HG02623 (cell line): ENCODE results near the gene CTTNBP2.

Experiments
- ATAC-seq: cut with Tn5 transposase; IDR thresholded peaks from one replicate; pipeline ENCODE4 v1.9.1; 2021; ENCODE audit warnings: moderate library complexity; ENCODE audit not compliant: unreplicated experiment

CTTNBP2 gene

DNA sequence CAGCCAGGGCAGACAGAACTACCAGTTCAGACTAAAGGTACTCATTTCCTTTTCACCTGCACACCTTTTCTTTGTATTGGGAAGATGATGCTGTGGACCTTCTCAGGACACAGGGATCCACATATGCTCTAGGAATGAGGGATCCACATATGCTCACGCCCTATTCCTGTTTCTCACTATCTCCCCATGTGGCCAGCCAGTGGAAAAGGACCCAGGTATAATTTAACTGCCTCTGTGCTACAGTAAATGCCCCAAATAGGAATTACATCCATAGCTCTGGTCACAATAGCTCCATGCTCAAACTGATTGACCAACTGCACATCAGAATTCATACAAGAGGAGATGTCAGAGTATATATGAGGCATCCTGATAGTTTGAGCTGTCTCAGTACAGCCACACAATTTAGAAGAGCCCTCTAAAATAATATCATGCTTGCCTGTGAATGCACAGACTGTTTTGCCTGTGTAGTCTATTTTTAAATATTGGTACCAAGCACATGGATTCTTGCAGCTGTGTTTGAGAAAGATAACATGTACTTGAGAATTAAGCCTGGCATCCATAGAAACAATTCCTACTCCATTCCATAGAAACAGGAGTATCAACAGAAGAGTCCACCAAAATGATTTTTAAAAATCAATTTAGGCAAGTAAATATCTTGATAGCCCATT lies 43.7 kb downstream of the CTTNBP2 start:
- no peak for ATAC-seq

DNA sequence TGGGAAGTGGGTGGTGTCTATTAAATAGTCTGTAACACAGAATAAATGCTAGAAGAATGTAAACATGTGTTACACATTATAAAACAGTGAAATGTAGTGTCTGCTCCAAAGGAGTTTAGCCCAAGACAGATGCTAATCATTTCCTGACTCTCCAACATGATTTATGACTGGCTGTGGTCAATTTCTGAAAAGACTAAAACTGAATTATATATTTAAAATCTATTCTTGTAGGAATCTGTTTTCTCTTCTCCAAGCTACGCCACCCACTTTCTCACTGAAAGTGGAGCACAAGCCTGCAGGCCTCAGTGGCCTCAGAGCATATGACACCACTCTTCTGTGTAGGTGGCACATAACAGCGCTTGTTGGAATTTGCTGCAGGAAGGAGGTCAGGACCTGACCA lies 44.4 kb downstream of the CTTNBP2 start:
- ATAC-seq = no peak

DNA sequence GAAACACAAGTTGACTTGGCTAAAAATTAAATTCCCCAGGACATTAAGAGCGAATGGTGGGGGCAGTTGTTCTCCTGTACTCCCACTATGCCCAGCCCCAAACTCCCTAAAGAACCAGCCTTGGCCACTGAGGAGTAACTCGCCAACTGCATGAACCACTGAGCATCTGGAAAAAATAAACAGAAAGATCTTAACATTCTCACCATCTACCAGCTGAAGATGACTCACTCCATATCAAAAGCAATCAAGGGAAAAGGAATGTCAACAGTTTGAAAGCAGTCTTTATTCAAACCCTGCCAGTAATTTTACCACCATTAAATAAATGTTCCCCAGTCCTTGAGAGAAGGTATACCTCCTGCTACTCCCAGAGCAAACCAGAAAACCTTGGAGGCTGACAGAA lies 45.4 kb downstream of the CTTNBP2 start:
- ATAC-seq = no peak

DNA sequence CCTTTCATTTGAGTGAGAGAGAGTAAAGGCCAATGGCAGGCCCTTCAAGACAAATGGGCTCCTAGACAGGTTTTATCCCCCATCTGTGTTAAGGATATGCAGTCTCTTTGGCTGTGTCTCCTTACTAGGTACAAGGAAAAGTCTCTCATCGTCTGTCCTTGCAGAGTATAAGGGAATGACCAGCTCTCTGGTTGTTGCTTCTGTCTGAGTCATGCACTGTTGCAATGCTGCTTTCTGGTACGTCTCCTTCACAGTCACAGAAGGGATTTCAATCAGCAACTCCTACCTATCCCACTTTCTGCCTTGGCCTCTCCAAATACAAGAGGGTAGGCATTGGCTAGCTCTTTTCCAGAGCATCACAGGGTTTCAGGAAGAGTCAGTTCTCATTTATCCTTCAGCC lies 48.1 kb downstream of the CTTNBP2 start:
- no peak for ATAC-seq

DNA sequence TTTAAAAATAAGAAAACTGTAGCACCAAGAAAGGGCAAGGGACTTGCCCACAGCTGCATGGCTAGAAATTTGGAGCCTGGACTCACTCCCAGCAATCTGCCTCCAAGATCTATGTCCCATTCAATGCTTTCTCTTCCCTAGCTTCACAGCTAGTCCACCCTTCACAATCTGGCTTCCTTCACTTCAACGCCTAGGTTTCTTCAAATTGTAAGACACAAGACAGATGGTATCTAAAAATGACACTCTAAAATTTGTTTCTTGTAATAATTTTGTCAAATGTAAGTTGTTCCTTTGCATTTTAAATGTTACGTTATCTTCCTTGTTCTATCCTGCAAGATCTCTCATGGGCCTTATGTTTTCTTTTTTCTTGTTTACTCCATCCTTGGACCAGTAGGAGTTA lies 48.6 kb downstream of the CTTNBP2 start:
- ATAC-seq = no peak

DNA sequence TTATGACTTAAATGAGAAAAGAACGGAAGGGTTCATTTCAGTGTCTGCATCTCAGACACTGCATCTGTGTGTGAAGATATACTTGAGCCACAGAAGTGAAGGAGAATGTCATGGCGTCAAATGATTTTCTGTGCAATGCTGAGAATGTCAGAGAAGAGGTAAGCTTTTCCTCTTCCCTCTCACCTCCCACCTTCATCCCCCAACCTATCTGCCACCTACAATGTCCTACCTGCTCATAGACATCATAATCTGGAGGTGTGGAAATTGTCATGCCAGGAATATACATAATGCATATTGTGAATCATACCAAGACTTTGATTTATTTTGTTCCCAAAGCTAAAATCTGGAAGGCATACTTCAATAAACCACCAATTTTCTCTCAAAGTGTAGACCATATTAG lies 53.7 kb downstream of the CTTNBP2 start:
- no peak for ATAC-seq

DNA sequence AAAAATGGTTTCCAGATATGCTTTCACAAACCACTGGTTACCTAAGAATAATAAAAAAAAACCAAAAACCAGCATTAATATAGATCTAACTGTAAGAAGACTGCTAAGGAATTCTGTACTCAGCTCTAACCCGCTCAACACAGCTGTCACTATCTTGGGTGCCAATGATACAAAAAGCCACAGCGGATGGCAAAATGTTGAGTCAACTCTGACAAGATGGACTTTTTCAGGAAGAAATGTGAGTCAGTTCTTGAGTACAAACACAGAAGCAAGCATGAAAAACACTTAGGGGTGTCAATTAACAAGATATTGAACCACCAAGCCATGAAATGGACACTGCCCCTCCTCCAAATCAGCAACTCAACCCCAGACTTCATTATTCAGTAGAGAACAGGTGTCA lies 55.0 kb downstream of the CTTNBP2 start:
- no peak for ATAC-seq

DNA sequence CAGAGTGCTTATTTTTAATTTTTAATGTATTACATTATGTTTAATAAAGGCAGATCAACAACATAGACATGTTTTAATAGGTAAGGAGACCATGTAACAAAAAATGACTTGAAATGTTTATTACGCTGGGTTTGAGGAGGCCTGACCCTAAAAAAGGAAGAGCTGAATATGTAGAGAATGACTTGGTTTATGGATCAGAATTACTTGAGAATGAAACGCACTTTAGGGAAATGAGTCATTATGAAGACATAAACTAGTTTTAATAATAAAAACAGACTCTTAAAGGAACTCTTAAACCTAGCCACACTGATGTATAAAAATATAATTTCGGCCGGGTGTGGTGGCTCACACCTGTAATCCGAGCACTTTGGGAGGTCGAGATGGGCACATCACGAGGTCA lies 56.5 kb downstream of the CTTNBP2 start:
- no peak for ATAC-seq

DNA sequence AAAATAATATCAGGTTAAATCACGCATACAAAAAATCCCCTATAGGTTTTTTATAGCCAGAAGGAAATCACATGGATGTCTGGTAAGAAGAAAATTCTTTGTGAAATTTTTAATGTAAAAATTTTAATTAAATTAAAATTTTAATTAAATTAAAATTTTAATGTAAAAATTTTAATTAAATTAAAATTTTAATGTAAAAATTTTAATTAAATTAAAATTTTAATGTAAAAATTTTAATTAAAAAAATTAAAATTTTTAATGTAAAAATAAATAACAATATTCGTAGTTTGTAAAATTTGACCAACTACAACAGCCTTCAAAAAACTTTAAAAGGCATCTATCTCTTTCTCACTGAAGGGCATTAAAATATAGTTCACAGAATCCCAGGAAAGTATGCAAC lies 61.5 kb downstream of the CTTNBP2 start:
- ATAC-seq = no peak

DNA sequence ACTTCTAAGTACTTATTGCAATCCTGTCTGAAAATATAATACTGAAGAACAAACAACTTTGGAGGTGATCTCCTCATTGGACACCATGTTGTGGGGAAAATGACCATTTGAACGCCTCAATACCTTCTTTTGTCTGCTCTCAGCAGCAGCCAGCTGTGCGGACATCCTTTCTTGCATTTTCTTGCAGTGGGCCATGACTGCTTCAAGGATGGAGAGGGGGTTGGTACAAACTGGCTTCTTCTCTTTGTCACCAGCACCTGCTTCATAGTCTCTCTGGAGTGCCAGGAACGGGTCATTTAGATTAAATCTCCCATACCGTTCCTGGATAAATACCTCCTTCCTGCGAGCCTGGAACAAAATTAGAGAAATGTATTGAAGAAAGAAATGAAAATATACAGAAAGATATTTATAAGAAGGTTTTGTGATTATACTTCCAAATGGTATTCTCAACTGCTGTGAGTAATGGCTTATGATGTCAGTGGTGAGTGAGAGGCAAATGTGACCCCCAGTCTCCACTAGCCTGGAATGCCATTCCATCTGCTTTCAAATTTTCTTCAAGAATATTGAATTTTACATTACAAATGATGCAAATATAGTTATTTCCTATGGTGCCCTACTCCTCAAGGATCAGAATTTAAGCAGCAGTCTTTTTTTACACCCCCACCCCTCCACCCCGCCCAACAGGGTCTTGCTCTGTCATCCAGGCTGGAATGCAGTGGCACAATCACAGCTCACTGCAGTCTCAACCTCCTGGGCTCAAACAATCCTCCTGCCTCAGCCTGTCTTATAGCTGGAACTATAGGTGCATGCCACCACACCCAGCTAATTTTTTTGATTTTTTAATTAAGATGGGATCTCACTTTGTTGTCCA lies 62.4 kb downstream of the CTTNBP2 start:
- ATAC-seq = no peak

DNA sequence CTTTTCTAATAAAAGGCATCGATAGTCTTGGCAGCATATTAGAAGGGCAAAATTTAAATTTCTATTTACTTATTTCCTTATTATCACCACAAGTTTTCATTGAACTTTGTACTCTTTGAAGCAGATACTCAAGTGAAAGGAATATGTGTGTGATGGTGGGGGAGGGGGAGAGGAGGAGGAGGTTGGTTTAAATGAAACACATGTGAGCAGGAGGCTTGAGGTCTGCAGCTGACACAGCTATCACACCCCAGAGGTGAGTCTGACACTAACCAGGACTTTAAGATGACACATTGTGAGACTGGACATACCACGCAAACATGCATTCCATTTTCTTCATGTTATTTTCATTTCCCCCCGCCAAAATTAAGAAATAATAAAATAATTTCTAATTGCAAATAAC lies 63.3 kb downstream of the CTTNBP2 start:
- ATAC-seq = no peak

DNA sequence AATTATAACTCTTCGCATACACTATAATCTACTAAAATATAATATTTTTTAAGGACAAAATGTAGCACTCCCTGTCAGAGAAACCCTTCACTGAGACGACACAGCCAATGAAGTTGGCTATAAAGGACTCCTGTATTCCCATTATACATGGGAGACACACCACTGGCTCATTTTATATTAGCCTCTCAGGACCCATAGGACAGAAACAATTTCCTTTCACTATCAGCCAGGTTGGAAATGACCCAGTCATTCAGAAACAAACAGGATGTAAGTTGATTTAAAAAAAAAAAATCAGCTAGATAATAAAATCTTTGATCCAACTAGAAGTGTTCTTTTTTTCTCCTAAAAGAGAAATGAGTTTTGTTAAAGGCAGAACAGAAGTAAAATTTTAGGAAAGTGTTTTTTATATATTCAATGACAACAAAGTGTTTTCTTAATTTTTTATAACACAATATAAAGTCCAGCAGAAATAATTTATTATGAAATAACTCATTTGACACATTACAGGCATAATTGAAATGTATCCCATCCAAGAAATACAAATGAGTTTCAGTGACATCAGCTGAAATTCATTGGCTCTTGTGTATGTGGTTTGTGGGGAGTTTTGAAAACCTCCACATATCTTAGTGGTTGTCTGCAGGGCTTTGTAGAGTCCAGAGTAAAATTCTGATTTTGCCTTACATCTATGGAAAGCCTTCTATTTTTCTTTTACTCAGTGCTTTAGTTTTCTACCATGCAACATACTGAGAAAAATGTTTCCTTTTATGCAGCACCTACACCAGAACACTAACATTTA lies 64.1 kb downstream of the CTTNBP2 start:
- no peak for ATAC-seq

DNA sequence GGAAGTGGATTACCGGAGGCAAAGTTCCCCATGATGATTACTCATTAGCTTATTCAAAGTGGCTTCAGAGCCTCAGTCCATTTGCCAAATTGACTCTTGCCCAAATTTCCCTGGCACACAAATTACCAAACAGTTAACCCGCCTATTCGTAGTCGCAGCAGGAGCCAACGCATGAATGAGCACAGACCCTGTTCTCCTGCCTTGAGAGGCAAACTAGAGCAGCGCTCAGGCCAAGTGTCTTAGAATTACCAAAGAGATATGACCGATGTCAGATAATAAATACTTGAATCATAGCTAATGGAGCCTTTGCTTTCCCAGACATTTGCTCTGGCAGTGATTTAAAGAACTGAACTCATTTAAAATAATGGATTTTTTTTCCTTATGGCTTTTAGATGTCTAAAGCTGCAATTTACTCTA lies 64.9 kb downstream of the CTTNBP2 start:
- ATAC-seq = no peak

DNA sequence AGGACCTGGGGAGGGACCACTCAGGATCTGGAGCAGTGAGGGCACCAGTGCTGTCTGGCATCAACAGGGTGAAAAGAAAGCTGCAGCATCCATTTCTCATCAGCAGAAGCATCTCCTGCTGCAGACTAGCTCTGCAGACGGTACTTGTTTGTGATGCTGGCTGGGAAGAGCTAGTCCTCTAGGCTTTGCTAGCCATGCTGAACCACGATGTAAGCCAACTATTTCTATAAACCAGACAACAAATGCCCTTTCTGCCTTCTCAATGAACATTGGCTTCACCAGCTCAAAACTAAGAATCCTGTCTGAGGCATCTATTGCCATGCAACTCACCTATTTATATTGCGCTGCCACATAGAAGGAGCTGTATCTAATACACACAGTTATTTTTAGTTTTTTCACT lies 65.6 kb downstream of the CTTNBP2 start:
- ATAC-seq = no peak

DNA sequence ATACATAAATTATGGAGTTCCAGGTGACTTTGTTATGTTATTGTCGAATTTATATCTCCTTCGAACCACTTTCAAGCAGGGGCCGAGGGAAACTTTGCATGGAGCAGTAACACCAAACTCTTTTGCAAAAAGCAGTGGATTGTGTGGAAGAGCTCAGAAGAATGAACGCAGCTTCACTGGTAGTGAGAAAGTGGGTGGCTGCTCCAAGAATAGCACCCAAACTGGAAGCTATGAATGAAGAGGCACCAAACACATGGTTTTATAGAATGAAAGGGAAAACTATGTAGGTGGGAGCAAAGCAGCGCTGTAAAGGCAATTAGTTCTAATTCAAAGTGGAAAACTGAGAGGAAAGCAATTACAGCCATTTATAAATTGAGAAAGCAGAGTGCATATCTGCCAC lies 67.2 kb downstream of the CTTNBP2 start:
- no peak for ATAC-seq

DNA sequence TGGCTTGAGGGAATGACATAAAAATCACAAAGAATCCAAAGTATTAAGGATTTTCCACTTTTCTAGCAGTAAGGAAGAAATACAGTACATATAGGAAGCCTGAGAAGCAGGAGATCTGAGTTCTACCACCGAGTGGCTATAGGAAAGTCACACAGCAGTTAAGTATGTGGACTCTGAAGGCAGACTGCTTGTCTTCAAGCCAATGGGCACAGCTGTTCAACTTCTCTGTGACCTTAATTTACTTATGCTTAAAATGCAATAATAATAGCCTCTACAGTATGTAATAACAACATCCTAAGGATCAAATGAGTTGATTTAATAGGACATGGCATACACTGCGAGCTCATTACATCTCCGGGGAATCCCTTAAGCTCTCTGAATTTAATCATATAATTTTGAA lies 68.0 kb downstream of the CTTNBP2 start:
- no peak for ATAC-seq

DNA sequence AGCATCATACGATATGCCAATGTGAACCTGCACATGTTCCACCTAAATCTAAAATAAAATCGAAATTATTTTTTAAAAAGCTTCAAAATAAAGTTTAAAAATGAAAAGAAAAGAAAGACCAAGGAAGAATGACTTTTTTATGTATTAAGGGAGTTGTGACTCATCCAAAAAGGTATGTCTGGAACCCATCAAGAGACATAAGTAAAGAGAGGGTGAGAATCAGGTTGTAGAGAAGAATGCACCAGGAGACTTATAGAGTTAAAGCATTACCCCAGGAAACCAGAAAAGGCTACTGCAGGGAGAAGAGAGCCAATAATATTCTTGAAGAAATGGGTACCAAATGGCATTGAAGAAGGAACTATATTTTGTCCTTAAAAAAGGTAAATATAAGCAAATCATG lies 69.8 kb downstream of the CTTNBP2 start:
- ATAC-seq = no peak

DNA sequence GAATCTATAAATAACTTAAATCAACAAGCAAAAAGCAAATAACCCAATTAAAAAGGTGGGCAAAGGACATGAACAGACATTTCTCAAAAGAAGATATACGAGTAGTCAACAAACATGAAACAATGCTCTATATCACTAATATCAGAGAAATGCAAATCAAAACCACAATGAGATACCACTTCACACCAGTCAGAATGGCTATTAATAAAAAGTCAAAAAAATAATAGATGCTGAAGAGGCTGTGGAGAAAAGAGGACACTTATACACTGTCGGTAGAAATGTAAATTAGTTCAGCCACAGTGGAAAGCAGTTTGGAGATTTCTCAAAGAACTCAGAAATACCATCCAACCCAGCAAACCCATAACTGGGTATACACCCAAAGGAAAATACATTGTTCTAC lies 70.6 kb downstream of the CTTNBP2 start:
- ATAC-seq = no peak

DNA sequence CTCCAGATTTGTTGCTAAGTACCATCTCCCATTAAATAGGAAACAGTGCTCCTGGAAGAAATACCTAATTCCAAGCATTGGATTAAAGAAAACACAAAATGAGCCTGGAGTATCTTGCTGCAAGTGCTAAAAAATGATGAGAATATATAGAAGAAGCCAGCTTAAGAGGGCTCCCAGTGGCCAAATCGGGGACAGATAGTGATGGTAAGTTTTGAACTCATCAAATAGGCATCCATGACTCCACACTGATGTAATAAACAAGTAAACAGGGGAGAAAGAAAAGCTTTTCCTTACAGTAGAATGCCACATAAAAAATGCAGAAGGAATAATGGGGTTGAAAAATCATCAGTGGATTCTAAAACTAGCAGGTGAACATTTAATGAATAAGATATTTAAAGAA lies 72.4 kb downstream of the CTTNBP2 start:
- ATAC-seq = no peak

DNA sequence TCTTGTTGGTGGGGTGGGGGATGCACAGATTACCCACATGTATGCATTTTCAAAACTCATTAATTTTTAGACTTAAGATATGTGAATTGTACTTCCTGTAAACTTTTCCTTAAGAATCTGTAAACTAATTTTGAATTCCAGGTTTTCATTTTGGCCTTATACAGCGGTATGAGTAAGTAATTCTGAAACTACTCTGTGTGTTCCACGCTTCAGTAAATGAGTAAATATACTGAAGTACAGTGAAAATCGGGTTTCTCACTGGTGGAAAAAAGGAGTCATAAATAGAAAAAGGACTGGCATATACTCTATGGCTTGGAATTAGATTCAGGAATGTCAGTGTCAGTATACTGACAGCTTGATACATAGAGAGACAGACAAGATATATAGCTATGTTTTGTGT lies 72.8 kb downstream of the CTTNBP2 start:
- ATAC-seq = no peak

DNA sequence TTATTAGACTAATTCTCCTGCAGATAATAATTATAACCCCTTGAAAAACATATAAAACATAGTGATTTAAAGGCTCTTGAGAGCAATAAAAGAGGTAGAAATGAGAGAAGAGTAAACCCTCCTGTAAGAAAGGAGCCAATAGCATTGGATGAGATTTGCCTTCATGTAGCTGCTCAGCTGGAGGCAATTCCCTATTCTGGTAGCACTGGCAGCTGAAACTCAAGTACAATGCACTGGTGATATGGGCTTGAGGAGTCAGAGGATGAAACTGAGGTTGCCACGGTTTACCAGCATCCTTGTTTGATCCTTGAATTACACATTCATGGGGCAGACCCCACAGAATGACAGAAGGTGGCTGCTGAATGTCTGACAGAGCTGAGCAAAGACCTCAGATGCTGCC lies 76.4 kb downstream of the CTTNBP2 start:
- no peak for ATAC-seq

DNA sequence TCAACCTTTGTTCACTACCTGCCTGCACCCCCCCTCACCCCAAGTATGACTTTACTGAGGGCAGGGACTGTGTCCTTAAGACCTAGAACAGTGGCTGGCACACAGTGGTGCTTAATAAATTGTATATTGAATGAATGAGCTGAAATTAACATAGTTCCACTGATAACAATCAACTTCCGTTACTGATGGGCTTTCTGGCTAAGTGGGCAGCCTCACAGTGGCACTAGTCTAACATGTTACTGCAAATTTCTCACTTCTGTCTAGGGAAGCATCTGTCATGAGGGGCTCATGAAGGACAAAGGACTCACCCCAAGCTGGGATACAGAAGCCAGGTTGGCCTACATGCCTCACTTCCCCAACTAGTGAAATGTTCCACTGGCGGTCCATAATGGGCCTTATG lies 79.3 kb downstream of the CTTNBP2 start:
- ATAC-seq = no peak
